ENCODE measurements around the gene COL6A2.

Gene COL6A2

GRCh38 chr21:46116189-46116775 is 18.4 kb downstream of the COL6A2 start:
- DNase-seq, result no peak

GRCh38 chr21:46116776-46117585 is 19.1 kb downstream of the COL6A2 start:
- DNase-seq, result no peak

GRCh38 chr21:46117586-46118315 is 19.8 kb downstream of the COL6A2 start:
- no peak for DNase-seq

- DNase-seq, result no peak
These were observed 20.6 kb downstream of the COL6A2 start for GRCh38 chr21:46118316-46119143.

GRCh38 chr21:46119144-46119636 is 21.3 kb downstream of the COL6A2 start:
- DNase-seq, result no peak

- DNase-seq, result no peak
These were observed 21.8 kb downstream of the COL6A2 start for GRCh38 chr21:46119637-46120271.

- no peak for DNase-seq
These were observed 22.7 kb downstream of the COL6A2 start for GRCh38 chr21:46120301-46121285.

GRCh38 chr21:46121286-46122221 is 23.6 kb downstream of the COL6A2 start:
- DNase-seq, result no peak

- DNase-seq, result no peak
These were observed 24.3 kb downstream of the COL6A2 start for GRCh38 chr21:46122237-46122671.

- DNase-seq, result no peak
These were observed 25.1 kb downstream of the COL6A2 start for GRCh38 chr21:46122758-46123683.

- DNase-seq, result no peak
These were observed 26.4 kb downstream of the COL6A2 start for GRCh38 chr21:46124083-46124925.

GRCh38 chr21:46124926-46125845 is 27.3 kb downstream of the COL6A2 start:
- no peak for DNase-seq

- no peak for DNase-seq
These were observed 28.0 kb downstream of the COL6A2 start for GRCh38 chr21:46125846-46126301.

- DNase-seq, result no peak
These were observed 28.7 kb downstream of the COL6A2 start for GRCh38 chr21:46126309-46127238.

Data from amniotic stem cell (primary cell).